ENCODE measurements around the gene NKTR.
"Not testable (repeated sequence)": the region's sequence is repeated elsewhere in the genome, so short reads cannot be mapped to it uniquely, and the experiment has no call there.

NKTR gene

GRCh38 chr3:42600111-42600957, at the start of gene NKTR:
NKTR (plus strand) TSS chr3:42600686; CDS start chr3:42601007, 321 bp downstream.
- peak; percentile 98 for DNase-seq

GRCh38 chr3:42552830-42553229, 47.7 kb upstream of the NKTR start:
- peak; percentile 18 for DNase-seq

DNA sequence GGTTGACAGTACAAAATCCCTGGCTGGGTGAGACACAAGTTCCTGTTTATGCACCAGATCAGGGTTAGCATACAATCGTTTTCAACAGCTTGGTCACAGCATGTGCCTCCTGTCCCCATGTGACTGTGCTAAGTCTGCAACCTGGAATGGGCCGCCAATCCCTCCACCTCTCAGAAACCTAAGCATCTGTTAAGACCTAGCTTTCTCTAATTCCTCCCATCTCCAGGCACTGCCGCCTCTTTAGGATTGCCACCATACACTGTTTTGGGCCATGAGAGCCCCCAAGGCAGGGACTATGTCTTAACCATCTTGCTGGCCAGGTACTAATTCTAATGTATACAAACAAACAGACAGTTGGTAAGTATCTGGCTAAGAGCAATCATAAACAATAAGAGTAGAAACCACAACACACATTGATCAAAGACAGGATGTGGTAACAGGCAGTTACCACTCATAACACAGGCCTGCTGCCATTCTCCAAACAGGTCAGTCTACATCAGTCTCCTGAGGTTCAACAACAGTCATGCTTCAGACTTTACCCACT, 44.3 kb upstream of the NKTR start:
- peak; percentile 82 for DNase-seq

DNA sequence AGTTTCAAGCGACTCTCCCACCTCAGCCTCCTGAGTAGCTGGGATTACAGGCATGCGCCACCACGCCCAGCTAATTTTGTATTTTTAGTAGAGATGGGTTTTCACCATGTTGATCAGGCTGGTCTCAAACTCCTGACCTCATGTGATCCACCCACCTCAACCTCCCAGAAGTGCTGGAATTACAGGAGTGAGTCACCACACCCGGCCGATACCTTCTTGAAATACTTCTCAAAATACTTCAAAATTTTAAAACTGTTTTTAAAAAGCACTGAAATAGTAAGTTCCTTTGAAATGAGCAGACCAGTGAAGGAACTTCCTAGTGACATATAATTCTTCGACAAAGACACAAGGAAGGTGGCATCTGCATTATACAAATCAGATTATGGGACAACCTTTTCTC, 43.7 kb upstream of the NKTR start:
- not testable (repeated sequence) for DNase-seq

- DNase-seq: no peak
Observed at GRCh38 chr3:42557854-42558253, 42.6 kb upstream of the NKTR start.

GRCh38 chr3:42562047-42562907, 38.2 kb upstream of the NKTR start:
- no peak for DNase-seq

- DNase-seq: no peak
Observed at GRCh38 chr3:42569593-42570142, 30.8 kb upstream of the NKTR start.

DNA sequence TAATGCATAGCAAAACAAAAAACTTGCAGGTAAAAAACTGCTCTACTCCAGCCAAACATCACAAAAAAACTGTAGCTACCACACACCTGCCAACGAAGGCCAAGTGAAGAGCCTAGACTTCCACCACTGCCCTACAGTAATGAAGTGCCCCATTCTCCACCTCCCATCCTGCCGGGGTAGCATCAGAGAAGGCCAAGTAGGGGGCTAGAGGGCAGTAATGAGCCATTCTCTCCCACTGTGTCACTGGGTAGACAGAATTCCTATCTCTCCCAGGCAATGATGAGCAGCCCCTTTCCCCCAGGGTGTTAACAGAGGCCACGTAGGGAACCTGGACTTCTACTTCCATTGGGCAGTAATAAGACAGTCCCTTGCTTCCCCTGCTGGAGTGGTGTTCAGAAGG, 28.2 kb upstream of the NKTR start:
- no peak for DNase-seq

DNA sequence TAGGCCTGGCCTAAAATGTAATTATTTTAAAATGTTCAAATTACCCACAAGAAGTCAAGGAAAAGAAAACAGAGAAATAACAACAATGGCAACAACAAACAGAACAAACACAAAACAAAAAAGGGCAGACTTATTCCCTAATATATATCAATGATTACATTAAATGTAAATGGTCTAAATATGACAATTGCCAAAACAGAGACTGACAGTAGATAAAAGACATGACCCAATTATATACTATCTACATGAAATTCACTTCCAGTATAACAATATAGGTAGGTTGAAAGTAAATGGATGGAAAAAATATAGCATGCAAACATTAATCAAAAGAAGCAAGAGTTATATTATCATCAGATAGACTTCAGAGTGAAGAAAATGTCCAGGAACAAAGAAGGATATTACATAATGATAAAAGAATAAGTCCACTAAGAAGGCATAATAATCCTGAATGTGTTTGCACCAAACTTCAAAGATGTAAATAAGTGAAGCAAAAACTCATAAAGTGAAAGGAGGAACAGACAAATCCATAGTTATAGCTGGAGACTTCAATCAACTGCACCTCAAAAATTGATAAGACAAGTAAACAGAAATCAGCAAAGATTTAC, 25.2 kb upstream of the NKTR start:
- DNase-seq: no peak

- DNase-seq: no peak
Observed at GRCh38 chr3:42578054-42578453, 22.4 kb upstream of the NKTR start.

GRCh38 chr3:42579346-42579745, 21.1 kb upstream of the NKTR start:
- DNase-seq: not testable (repeated sequence)

GRCh38 chr3:42581400-42581708, 19.1 kb upstream of the NKTR start:
- DNase-seq: no peak

DNA sequence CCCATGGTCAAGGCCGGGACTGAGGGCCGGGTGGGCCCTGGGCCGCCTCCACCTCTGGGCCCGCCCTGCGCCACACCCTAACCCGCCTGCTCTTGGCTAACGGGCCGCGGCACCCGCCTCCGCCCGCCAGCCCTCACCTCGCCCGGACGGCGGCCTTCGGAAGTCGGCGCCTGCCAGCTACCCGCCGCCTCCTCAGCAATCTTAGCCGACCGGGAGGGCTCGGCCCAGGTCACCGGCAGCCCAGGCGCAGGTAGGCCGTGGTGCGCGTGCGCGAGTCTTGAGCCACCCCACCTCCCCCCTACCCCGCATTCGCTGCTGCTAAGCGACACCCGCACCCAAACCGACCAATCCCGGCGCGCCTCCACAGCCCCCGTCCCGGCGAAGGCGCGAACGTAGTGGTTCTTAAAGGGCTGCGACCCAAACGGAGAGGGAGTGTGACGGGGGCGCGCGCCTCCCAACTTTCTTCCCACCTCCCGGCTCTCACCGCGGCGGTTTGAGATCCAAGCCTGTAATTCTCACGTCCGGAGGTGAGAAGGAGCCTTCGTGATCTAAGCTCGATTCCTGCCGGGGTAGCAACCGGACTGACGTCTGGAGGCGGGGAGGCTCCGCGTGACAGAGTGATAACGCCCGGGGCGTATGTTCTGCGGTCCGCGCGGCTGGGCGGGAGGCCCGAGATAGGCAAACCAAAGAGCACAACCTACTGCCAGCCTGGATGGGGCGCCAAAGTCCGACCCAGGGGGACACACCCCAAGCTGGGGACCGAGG, 18.6 kb upstream of the NKTR start, which contains the start of gene SEC22C:
Gene SEC22C (minus strand): TSS at position 259 of the 765 bp plus-strand sequence. CDS start 12,921 bp downstream, outside the sequence.
- peak; percentile 87 for DNase-seq

DNA sequence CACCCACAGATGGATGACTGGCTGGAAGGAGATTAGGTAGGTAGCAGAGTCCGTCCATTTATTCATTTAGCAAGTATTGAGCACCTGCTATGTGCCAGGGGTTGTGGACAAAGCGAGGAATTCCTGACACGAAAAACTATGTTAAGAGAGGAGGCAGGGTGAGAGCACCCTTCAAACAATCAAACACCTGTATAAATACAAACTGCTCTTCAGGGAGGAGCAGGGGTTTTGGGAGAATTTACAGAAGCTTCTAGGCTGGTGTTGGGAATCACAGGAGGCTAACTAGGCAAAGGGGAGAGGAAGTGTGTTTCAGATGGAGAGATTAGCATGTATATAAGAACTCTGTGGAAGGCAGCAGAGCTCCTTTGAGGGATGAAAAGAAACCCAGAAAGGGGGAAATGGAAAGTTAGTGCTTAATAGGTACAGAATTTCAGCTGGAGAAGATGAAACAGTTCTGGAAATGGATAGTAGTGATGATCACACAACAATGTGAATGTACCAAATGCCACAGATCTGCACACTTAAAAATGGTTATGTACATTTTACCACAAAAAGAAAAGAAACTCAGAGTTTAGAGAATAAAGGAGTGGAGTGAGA, 17.9 kb upstream of the NKTR start:
- DNase-seq: no peak

DNA sequence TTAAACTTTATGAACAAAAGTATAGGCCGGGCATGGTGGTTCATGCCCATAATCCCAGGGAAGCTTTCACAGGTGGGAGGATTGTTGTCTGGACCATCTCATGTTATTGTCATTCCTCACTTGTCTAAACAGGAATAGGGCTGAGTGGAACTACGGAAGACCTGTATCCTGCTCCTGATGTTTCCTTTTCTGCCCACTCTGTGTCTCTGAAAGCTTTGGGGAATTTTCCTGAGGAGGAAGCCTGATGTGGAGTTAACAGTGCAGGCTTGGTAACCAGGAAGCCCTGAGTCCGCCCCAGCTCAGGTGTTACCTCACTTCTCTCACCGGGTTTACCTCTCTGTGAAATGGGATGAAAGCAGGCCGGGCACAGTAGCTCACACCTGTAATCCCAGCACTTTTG, 11.9 kb upstream of the NKTR start:
- no peak for DNase-seq

GRCh38 chr3:42589382-42590109, 10.9 kb upstream of the NKTR start:
- no peak for DNase-seq

- DNase-seq: no peak
Observed at GRCh38 chr3:42590989-42591756, 9.3 kb upstream of the NKTR start.

DNA sequence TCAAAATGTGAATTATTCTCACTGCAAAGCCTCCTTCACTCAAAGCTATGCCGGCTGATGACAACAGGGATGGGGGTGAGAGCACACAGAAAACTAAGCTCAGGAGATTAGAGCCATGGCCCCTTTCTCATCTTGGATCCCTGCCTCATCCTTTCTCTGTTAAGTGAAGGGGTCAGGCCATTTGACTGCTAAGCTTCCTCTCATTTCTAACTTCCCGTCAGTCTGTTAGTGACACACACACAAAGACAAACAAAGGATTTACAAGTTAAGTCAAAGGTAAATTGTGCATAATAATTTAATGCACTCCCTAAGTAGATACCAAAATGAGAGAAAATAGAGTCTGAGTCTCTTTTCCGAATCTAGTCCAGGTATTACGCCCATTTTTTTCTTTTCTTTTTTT, 8.7 kb upstream of the NKTR start:
- no peak for DNase-seq

GRCh38 chr3:42593635-42594034, 6.9 kb upstream of the NKTR start:
- no peak for DNase-seq

DNA sequence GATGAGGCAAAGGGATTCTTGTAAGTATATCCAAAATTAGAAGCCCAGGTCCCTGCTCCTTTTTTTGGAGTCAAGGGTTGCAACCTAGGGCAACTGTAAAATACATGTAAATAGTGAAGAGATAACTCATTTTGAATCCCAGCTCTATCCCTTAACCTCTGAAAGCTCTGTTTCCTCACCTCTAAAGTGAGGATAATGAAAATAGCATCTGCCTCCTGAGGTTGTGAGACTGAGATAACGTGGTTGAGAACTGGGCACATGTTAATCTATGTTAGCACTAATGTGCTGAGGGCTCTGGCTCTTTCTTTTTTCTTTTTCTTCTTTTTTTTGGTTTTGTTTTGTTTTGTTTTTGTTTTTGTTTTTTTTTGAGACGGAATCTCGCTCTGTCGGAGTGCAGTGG, 4.8 kb upstream of the NKTR start:
- DNase-seq: no peak
